Measurements from ENCODE around the gene ZNF2. TPM values are rescaled to one million over a fixed set of nuclear protein-coding genes. Genes with fewer than 3 reads are reported as not detected.

ZNF2 gene
- total and polyA plus RNA-seq, 2 donors (not counting 1 experiment from before 2014, with no cell fraction given) = 2.9 to 7.2 TPM

DNA sequence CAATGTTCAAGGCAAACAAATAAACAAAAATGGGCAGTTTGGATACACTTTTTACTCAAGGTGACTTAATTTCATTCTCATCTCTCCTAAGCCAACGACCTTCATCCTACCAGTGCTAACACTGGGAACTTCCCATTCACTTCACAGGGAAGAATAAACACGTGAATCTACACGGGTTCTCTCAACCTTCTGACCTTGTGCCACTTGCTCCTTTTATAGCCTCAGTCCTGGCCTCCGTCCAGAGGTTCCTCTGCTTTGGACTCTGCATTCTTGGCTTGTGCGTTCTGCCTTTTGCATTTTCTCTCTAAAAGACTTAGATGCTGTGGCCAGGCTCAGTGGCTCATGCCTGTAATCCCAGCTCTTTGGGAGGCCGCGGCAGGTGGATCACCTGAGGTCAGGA, 13.8 kb downstream of the ZNF2 start:
- Histone ChIP-seq H3K9me3 (ENCODE audit: control extremely low read depth in 1 of 3, control insufficient read depth in 2 of 3, insufficient read depth in 1 of 3, low read length in 2 of 3) (peaks cover 1 to 22% (median 9%) of the 10 kb centered on the region in 3 donors), H3K9ac (ENCODE audit: low read length) (no peak overlapping the region), H3K4me1 (ENCODE audit: control insufficient read depth in 2 of 2, insufficient read depth in 2 of 2, low read length in 2 of 2) (no peaks in the 10 kb centered on the region), H3K27me3 (replicated peaks in 1 of 4; ENCODE audit: control extremely low read depth in 1 of 4, control insufficient read depth in 3 of 4, insufficient read depth in 4 of 4, low read length in 3 of 4) (no peaks in the 10 kb centered on the region), H3K4me3 (ENCODE audit: control extremely low read depth in 1 of 5, extremely low read depth in 1 of 5, insufficient read depth in 1 of 5, low read depth in 2 of 5, low read length in 4 of 5) (no peak overlapping the region), H3K36me3 (replicated peaks in 1 of 2; ENCODE audit: control extremely low read depth in 1 of 2, control insufficient read depth in 1 of 2, extremely low read depth in 1 of 2, insufficient read depth in 2 of 2, low read length in 1 of 2) (peaks cover 0 to 39% of the 10 kb centered on the region in 2 experiments), H2AFZ (ENCODE audit: insufficient read depth, low read depth, low read length, poor library complexity, severe bottlenecking) (no peak overlapping the region), H3K27ac (ENCODE audit: low read length in 2 of 2) (no peak overlapping the region), H3K79me2 (ENCODE audit: control insufficient read depth, insufficient read depth, low read length) (peaks cover 3% of the 10 kb centered on the region), H3K4me2 (replicated peaks; ENCODE audit: low read depth, low read length, poor library complexity, severe bottlenecking) (no peak overlapping the region), H4K20me1 (ENCODE audit: control insufficient read depth, insufficient read depth, low read length, poor library complexity, severe bottlenecking) (peaks cover 2% of the 10 kb centered on the region)
- no peaks in the 10 kb centered on the region for H3K4me1 Mint-ChIP-seq
- intact Hi-C loops (cut with micrococcal nuclease) = no loop called here
- no peak for DNase-seq
- 100% methylated on average over 7 of the region's 7 CpGs for WGBS (ENCODE audit: insufficient coverage)
- H3K9me3 Mint-ChIP-seq (ENCODE audit: insufficient read depth) = peaks cover 3% of the 10 kb centered on the region
- no peak overlapping the region for H3K4me3 Mint-ChIP-seq
- TF ChIP-seq EZH2 (IDR thresholded peaks at IDR 0.05; ENCODE audit: borderline replicate concordance, insufficient read depth, low read depth, low read length, poor library complexity, severe bottlenecking) = no peak
- TF ChIP-seq, protein P1, sequence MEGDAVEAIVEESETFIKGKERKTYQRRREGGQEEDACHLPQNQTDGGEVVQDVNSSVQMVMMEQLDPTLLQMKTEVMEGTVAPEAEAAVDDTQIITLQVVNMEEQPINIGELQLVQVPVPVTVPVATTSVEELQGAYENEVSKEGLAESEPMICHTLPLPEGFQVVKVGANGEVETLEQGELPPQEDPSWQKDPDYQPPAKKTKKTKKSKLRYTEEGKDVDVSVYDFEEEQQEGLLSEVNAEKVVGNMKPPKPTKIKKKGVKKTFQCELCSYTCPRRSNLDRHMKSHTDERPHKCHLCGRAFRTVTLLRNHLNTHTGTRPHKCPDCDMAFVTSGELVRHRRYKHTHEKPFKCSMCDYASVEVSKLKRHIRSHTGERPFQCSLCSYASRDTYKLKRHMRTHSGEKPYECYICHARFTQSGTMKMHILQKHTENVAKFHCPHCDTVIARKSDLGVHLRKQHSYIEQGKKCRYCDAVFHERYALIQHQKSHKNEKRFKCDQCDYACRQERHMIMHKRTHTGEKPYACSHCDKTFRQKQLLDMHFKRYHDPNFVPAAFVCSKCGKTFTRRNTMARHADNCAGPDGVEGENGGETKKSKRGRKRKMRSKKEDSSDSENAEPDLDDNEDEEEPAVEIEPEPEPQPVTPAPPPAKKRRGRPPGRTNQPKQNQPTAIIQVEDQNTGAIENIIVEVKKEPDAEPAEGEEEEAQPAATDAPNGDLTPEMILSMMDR (IDR thresholded peaks at IDR 0.05) = no peak
- POLR2A ChIA-PET = no interaction called here
- no peak for ATAC-seq (ENCODE audit: low read depth)
- CTCF ChIA-PET = no interaction called here
- H3K27me3 Mint-ChIP-seq = no peaks in the 10 kb centered on the region
- H3K27ac Mint-ChIP-seq = no peak overlapping the region

DNA sequence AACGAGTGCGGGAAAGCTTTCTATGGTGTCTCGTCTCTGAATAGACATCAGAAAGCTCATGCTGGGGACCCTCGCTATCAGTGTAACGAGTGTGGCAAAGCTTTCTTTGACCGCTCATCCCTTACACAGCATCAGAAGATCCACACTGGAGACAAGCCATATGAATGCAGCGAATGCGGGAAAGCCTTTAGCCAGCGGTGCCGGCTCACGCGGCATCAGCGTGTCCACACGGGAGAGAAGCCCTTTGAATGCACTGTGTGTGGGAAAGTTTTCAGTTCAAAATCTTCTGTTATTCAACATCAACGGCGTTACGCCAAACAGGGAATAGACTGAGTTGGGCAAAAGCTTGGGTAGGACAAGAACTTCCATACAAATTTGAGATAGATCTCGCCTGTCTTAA, 16.2 kb downstream of the ZNF2 start:
- no peak for TF ChIP-seq EZH2 (IDR thresholded peaks at IDR 0.05; ENCODE audit: borderline replicate concordance, insufficient read depth, low read depth, low read length, poor library complexity, severe bottlenecking)
- TF ChIP-seq, protein P1 (IDR thresholded peaks at IDR 0.05) = no peak
- no peaks in the 10 kb centered on the region for H3K4me1 ChIP-seq (ENCODE audit: control insufficient read depth in 2 of 2, insufficient read depth in 2 of 2, low read length in 2 of 2)
- no peak overlapping the region for H3K27ac ChIP-seq (ENCODE audit: low read length in 2 of 2)
- no peaks in the 10 kb centered on the region for H4K20me1 ChIP-seq (ENCODE audit: control insufficient read depth, insufficient read depth, low read length, poor library complexity, severe bottlenecking)
- H3K36me3 ChIP-seq (replicated peaks in 1 of 2; ENCODE audit: control extremely low read depth in 1 of 2, control insufficient read depth in 1 of 2, extremely low read depth in 1 of 2, insufficient read depth in 2 of 2, low read length in 1 of 2) = peaks cover 0 to 39% of the 10 kb centered on the region in 2 experiments
- ATAC-seq (ENCODE audit: low read depth) (no peak), DNase-seq (no peak)
- H3K4me3 ChIP-seq (ENCODE audit: control extremely low read depth in 1 of 5, extremely low read depth in 1 of 5, insufficient read depth in 1 of 5, low read depth in 2 of 5, low read length in 4 of 5) = no peak overlapping the region
- POLR2A ChIA-PET = no interaction called here
- no peak overlapping the region for H3K9ac ChIP-seq (ENCODE audit: low read length)
- H3K79me2 ChIP-seq (ENCODE audit: control insufficient read depth, insufficient read depth, low read length) = no peaks in the 10 kb centered on the region
- WGBS (ENCODE audit: insufficient coverage) = 98% methylated on average over 11 of the region's 18 CpGs
- H3K27ac Mint-ChIP-seq = no peak overlapping the region
- no peaks in the 10 kb centered on the region for H3K27me3 ChIP-seq (replicated peaks in 1 of 4; ENCODE audit: control extremely low read depth in 1 of 4, control insufficient read depth in 3 of 4, insufficient read depth in 4 of 4, low read length in 3 of 4)
- intact Hi-C loops (cut with micrococcal nuclease) = no loop called here
- no peak overlapping the region for H3K4me3 Mint-ChIP-seq
- H3K4me2 ChIP-seq (replicated peaks; ENCODE audit: low read depth, low read length, poor library complexity, severe bottlenecking) = no peak overlapping the region
- no peak overlapping the region for H2AFZ ChIP-seq (ENCODE audit: insufficient read depth, low read depth, low read length, poor library complexity, severe bottlenecking)
- H3K4me1 Mint-ChIP-seq = no peaks in the 10 kb centered on the region
- peaks cover 1 to 26% (median 9%) of the 10 kb centered on the region in 3 donors for H3K9me3 ChIP-seq (ENCODE audit: control extremely low read depth in 1 of 3, control insufficient read depth in 2 of 3, insufficient read depth in 1 of 3, low read length in 2 of 3)
- no peaks in the 10 kb centered on the region for H3K27me3 Mint-ChIP-seq
- CTCF ChIA-PET = no interaction called here
- H3K9me3 Mint-ChIP-seq (ENCODE audit: insufficient read depth) = peaks cover 8% of the 10 kb centered on the region

Data from B cell (primary cell).